SU-DHL-6 (cell line): Measurements from ENCODE around the gene CDC42BPG.
"Not testable (repeated sequence)": the region's sequence is repeated elsewhere in the genome, so short reads cannot be mapped to it uniquely, and the experiment has no call there.

Source experiments
- H2AFZ ChIP-seq: fragments of 200-600 bp; sonication (generic); 2 replicates; pipeline ENCODE4 v1.6.1; 2014; ENCODE audit warnings: low read depth, mild to moderate bottlenecking, moderate library complexity, mixed read lengths, antibody characterized with exemption, low read length; ENCODE audit not compliant: severe bottlenecking
- H3F3A ChIP-seq: fragments of 200-600 bp; shearing (Covaris generic); 2 replicates; pipeline ENCODE4 v1.6.0; 2016; ENCODE audit warnings: antibody characterized with exemption, mild to moderate bottlenecking; ENCODE audit not compliant: insufficient read depth
- H3K27ac ChIP-seq: fragments of 200-600 bp; sonication (generic); 2 replicates; pipeline ENCODE4 v1.5.1; 2016; ENCODE audit warnings: low read depth, mild to moderate bottlenecking, low read length, moderate library complexity, mixed read lengths
- H3K27me3 ChIP-seq: fragments of 200-600 bp; sonication (generic), shearing (Covaris generic); 2 replicates; pipeline ENCODE4 v1.6.0; 2014; ENCODE audit warnings: mild to moderate bottlenecking, low read length
- H3K36me3 ChIP-seq: fragments of 200-600 bp; sonication (generic); 2 replicates; pipeline ENCODE4 v1.6.1; 2014; ENCODE audit warnings: mild to moderate bottlenecking, low read length, mixed read lengths
- H3K4me2 ChIP-seq: fragments of 300-600, 200-600 bp; shearing (Covaris generic), sonication (generic); 2 replicates; pipeline ENCODE4 v1.6.0; 2014; ENCODE audit warnings: low read length, low read depth, mild to moderate bottlenecking; ENCODE audit not compliant: poor library complexity, severe bottlenecking
- H3K4me3 ChIP-seq: fragments of 200-600 bp; sonication (generic); 2 replicates; pipeline ENCODE4 v1.5.1; 2014; ENCODE audit warnings: antibody characterized with exemption, low read length, mild to moderate bottlenecking, mixed read lengths; ENCODE audit not compliant: insufficient read depth, poor library complexity, severe bottlenecking
- H3K79me2 ChIP-seq: fragments of 200-600 bp; sonication (generic); 2 replicates; pipeline ENCODE4 v1.6.1; 2014; ENCODE audit warnings: mild to moderate bottlenecking, low read length, moderate library complexity; ENCODE audit not compliant: insufficient read depth
- H3K9ac ChIP-seq: fragments of 200-600 bp; sonication (generic); 2 replicates; pipeline ENCODE4 v1.7.0; 2014; ENCODE audit warnings: mild to moderate bottlenecking, low read length
- H3K9me2 ChIP-seq: fragments of 200-600 bp; sonication (generic); replicated peaks from 2 replicates; pipeline ENCODE4 v1.6.1; 2014; ENCODE audit warnings: low read length; ENCODE audit not compliant: insufficient read depth
- H3K9me3 ChIP-seq: fragments of 200-600 bp; sonication (generic); 2 replicates; pipeline ENCODE4 v1.6.1; 2014; ENCODE audit warnings: low read length, mixed read lengths; ENCODE audit not compliant: insufficient read depth
- H4K20me1 ChIP-seq: fragments of 200-600 bp; sonication (generic); 2 replicates; pipeline ENCODE4 v1.6.1; 2014; ENCODE audit warnings: low read depth, mild to moderate bottlenecking, antibody characterized with exemption, low read length, moderate library complexity, mixed read lengths
- CTCF ChIP-seq: fragments of 200-600 bp; sonication (generic); IDR thresholded peaks from one replicate; pipeline ENCODE4 v1.5.1; 2017; ENCODE audit warnings: antibody characterized with exemption, mild to moderate bottlenecking, low read length, moderate library complexity; ENCODE audit not compliant: insufficient read depth, poor library complexity, severe bottlenecking
- EZH2phosphoT487 ChIP-seq: fragments of 200-600 bp; sonication (generic), shearing (Covaris generic); conservative IDR thresholded peaks from 2 replicates; pipeline ENCODE4 v1.6.1; 2018; ENCODE audit warnings: mild to moderate bottlenecking, antibody characterized with exemption, low read length, moderate library complexity, mixed read lengths

Gene CDC42BPG

GRCh38 chr11:64817476-64817875 is 27.0 kb downstream of the CDC42BPG start:
- no peak overlapping the region for H3K9ac ChIP-seq
- no peaks in the 10 kb centered on the region for H3K9me2 ChIP-seq
- no peaks in the 10 kb centered on the region for H3K79me2 ChIP-seq
- H4K20me1 ChIP-seq = no peaks in the 10 kb centered on the region
- no peak overlapping the region for H3K27ac ChIP-seq
- TF ChIP-seq EZH2phosphoT487 (no peak), CTCF (no peak)
- H3K9me3 ChIP-seq = no peaks in the 10 kb centered on the region
- H3F3A ChIP-seq = peaks cover 15% of the 10 kb centered on the region
- no peaks in the 10 kb centered on the region for H3K36me3 ChIP-seq
- no peaks in the 10 kb centered on the region for H3K27me3 ChIP-seq
- no peak overlapping the region for H3K4me2 ChIP-seq
- H3K4me3 ChIP-seq = no peak overlapping the region
- no peak overlapping the region for H2AFZ ChIP-seq

GRCh38 chr11:64815433-64815832 is 29.0 kb downstream of the CDC42BPG start:
- not testable (repeated sequence) for H3K9me2 ChIP-seq, H3K9ac ChIP-seq, H4K20me1 ChIP-seq, H3K9me3 ChIP-seq, H3K79me2 ChIP-seq, H3K36me3 ChIP-seq, H3K27me3 ChIP-seq, H2AFZ ChIP-seq, H3K4me2 ChIP-seq, H3K4me3 ChIP-seq
- peaks cover 21% of the 10 kb centered on the region for H3F3A ChIP-seq
- peak overlapping the region; percentile 68; the same call in 1 of the 2 replicates for H3K27ac ChIP-seq

- H3K27ac ChIP-seq = peak overlapping the region; percentile 68
- H3K36me3 ChIP-seq = no peaks in the 10 kb centered on the region
- no peak for TF ChIP-seq EZH2phosphoT487
- TF ChIP-seq CTCF = no peak
- H3K4me3 ChIP-seq = no peak overlapping the region
- peaks cover under 1% of the 10 kb centered on the region; the same call in 1 of the 2 replicates for H3K79me2 ChIP-seq
- H4K20me1 ChIP-seq = no peaks in the 10 kb centered on the region
- H2AFZ ChIP-seq = no peak overlapping the region
- H3K9me2 ChIP-seq = no peaks in the 10 kb centered on the region
- H3K9ac ChIP-seq = no peak overlapping the region
- peaks cover 21% of the 10 kb centered on the region for H3F3A ChIP-seq
- no peaks in the 10 kb centered on the region for H3K27me3 ChIP-seq
- no peaks in the 10 kb centered on the region for H3K9me3 ChIP-seq
- H3K4me2 ChIP-seq = peak overlapping the region; percentile 28
Observed at GRCh38 chr11:64814712-64815187, 29.7 kb downstream of the CDC42BPG start.

- Histone ChIP-seq H3K27ac (peak overlapping the region; percentile 68), H3K9ac (no peak overlapping the region), H3K27me3 (no peaks in the 10 kb centered on the region), H3K9me2 (no peaks in the 10 kb centered on the region), H3K4me3 (no peak overlapping the region), H3K36me3 (no peaks in the 10 kb centered on the region), H4K20me1 (no peaks in the 10 kb centered on the region), H2AFZ (no peak overlapping the region), H3F3A (peaks cover 21% of the 10 kb centered on the region), H3K9me3 (no peaks in the 10 kb centered on the region), H3K79me2 (peaks cover 7% of the 10 kb centered on the region; the same call in 1 of the 2 replicates), H3K4me2 (peak overlapping the region; percentile 28)
- no peak for TF ChIP-seq CTCF
- no peak for TF ChIP-seq EZH2phosphoT487
Observed at GRCh38 chr11:64813826-64814225, 30.6 kb downstream of the CDC42BPG start.
